KBM-7 (cell line): ENCODE measurements around the gene SERP2.

Experiments
- DNase-seq: peaks from one replicate; pipeline ENCODE4 v3.0.0-alpha.2; 2015
- in situ Hi-C: fragments of 300-500 bp; cut with MboI; formaldehyde crosslinking; loops from 2 replicates; pipeline ENCODE4 v1.14.3; 2020; ENCODE audit warnings: low sequenced_read_pairs, low pct_unique_long_range_greater_than_20kb, mixed read lengths

Gene SERP2

DNA sequence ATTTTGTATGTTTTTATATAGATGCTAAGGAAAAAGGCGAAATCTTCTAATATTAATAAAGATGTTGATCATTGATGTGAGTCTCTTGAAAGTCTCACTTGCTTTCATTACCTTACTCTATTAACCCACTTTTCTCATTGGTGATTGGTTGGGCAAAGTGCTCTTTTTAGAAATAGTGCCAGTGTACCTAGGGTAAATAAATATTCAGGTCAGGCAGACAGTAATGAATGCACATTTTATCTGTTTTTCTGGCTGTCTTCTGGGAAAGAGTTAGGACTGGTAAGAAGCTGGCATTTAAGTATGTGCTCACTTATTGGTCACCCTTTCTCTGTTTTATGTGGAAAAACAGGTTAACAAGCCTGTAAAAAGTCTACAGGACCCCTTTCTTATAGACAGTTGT is 11.2 kb downstream of the SERP2 start:
- in situ Hi-C loops: no loop called here
- no peak for DNase-seq

DNA sequence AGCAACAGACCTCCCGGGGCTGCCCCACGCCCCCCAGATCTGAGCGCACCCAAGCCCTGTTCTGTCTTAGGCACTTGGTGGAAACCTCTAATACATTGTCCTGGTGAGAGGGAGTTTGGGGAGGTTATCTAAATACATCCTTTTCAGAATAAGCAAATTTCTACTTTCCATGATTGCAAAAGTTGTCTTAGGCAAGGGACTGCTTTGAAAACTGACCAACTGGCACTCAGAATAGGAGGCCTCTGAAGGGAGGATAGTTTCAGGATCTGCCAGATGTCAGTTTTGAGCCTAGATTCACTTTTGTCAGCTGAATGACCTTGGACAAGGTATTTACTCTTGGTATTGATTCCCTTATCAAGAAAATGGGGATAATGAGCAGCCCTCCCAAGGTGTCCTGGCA is 11.8 kb downstream of the SERP2 start:
- in situ Hi-C loops: no loop called here
- no peak for DNase-seq

DNA sequence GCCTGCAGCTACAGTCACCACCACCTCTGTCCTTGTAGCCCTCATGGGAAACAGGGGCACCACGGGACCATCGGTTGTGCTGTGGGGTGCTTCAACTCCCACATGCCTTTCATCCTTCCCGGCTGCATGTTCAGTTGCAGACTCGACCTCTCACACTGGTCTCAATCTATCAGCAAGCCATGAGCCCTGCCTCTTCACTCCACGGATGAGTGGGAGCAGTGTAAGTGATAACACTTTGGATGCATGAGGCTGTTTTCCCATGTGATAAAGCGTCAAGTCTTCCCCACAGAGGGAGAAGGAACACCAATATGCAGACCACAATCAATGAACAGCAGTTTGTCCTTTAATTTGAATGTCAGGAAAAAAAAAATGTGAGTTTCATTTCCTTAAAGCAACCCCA is 12.2 kb downstream of the SERP2 start:
- in situ Hi-C loops: no loop called here
- DNase-seq: no peak

DNA sequence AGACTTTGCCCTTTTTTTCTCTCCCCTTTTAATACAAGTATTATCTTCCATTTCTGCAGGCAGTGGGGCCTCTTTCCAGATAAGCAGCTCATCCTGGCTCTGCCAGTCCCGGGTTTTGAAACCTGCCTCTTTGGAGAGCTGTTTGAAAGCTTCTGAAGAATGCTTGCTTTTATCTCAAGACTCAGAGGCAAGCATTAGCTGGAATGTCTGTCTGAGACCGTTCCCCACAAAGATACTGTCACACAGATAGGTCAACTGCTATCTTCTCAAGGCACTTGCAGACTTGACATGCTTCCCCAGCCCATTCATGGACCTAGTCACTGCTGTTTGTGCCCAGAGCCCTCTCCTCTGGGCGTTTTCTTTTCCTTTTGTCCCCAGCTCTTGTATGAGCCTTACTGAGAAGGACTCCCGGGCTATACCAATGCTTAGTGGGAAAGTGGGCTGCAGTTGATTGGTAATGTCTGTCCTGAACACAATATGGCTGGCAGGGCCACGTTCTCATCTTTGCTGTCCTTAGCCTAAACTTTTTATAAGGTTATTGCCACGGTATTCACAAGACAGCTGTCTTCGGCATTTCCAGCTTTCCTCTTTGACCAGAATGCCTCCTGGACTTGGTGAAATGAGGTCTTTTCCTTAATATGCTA is 13.4 kb downstream of the SERP2 start:
- no peak for DNase-seq
- in situ Hi-C loops: no loop called here

DNA sequence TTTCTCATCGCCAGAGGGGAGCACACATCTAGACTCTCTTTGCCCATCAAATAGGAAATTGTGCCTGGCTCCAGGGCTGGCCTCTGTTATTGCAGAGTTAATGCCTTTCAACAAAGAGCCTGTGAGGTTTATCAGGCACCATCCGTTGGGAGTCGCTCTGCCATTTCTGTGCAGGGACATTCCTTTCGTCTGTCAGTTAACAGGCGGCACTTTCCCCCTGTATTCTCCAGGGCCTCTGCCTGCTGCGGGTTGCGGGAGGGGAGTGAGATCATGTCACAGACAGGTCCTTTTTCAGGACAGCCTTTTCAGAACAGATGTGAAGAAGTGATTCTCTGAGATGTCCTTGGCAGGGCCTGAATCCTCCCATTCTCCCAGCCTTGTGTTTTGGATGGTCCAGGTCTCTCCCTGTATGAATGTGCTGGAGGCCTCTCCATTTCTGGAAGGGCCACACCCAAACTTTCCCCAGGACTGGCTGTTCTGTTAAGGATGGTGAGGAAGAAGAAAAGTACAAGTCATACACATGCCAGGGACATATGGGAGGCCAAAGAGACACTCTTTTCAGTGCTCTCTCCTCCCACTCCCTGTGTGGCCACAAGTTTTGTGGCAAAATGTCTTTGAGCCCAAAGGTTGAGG is 14.9 kb downstream of the SERP2 start:
- no peak for DNase-seq
- in situ Hi-C loops: no loop called here

DNA sequence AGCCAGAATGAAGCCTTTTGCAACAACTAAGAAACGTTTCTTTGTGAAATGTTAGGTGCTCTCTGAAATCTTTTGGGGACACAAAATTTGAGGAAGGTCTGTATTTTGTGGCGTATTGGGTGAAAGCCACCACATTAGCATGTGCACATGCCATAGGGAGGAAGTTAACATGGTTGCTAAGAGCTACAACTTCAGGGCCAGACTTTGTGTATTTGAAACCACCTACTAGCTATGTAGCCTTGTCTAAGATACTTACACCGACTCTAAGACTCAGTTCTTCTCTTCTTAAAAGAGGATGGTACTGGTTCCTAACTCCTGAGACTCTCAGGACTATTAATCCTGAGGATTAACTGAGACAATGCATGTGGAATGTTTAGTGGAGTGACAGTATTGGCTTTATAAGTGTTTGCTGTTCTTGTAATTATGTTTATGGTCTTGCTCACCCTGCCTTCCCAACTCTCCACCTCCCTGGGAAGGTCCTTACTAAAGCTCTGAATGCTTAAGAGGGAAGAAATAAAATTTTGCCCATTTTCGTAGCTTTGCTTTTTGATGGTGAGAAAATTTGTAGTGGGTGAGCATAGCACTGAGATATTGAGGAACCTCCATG is 15.5 kb downstream of the SERP2 start:
- no peak for DNase-seq
- in situ Hi-C loops: no loop called here

DNA sequence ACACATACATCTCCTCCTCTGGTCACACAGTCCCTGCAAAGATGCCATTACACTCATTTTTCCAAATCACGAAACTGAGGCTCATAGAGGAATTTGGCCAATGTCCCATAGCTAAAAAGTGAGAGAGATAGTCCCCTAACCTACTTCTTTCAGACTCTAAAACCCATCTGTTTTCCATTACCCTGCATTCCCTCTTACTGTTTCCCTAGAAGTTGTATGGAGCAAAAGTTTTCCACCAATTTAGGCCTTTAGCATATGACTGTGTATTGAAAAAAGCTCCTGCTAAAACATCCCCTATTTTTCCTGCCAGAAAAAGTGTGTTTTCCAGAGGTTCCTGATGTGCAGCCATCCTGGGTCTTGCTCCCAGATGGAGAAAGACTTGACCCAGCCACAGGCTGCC is 16.3 kb downstream of the SERP2 start:
- DNase-seq: no peak
- in situ Hi-C loops: no loop called here

DNA sequence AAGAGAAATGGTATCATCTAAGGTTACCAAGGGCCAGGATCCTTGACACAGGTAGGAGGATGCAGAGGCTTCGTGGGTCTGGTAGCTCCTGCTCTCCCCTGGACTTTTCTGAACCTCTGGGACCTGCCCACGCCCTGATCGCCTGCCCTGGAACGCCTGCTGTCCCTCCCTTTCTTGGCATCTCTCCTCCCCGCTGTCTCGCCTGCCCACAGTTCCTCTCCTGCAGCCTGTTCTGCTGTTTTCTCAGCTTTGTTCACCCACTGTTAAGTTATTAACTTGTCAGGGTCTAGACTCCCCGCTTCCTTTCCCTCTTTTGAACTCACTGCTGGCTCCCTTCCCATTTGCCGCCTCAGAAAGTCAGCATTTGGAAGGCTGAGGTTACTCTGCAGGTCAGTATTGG is 19.8 kb downstream of the SERP2 start:
- in situ Hi-C loops: no loop called here
- DNase-seq: peak; percentile 63

DNA sequence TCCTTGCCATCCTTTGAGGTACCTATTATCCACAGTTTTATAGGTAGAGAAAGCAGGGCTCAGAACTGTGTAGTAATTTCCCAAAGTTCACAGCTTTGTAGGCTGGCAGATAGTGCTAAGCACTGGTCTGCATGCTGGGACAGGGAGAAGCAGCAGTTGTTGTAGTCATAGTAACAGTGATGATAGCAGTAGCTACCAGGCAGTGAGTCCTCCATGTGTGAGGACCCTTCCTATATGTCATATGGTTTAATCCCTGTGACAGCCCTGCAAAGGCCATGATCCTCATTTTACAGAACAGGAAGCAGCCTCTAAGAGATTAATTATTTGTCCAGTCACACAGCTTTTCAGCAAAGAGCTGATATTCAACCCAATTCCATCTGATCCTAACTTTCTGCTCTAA is 21.0 kb downstream of the SERP2 start:
- in situ Hi-C loops: no loop called here
- DNase-seq: no peak

DNA sequence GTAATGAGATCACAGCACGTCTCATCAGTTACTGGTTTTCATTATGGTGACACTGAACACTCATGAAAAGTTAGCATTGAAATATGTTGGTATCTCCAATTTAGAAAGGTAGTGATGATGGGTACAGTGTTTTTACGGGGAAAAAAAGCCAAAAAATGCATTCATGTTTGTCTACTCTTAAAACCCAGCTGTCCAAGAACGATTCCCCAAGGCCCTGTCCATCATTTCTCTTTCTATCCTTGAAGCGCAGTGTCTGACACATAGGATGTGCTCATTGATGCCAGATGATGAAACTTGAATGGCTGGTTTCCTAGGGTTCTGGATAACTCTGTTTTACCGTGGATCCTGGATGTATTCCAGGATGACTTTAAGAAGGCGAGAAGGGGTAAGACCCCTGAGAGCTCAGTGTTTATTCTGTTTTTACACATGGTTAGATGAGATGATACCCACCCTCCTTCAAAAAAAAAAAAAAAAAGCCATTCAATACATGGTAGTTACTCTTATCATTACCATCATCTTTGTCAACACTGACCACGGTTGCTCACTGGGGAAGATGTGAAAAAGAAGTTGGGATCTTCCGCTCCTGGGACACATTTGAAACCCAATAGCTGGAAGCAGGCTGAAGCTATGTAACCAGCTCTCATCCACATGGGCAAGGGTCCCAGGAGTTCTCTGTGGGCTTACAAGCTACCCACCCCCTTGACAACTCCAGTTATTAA is 22.5 kb downstream of the SERP2 start:
- DNase-seq: no peak
- in situ Hi-C loops: no loop called here

DNA sequence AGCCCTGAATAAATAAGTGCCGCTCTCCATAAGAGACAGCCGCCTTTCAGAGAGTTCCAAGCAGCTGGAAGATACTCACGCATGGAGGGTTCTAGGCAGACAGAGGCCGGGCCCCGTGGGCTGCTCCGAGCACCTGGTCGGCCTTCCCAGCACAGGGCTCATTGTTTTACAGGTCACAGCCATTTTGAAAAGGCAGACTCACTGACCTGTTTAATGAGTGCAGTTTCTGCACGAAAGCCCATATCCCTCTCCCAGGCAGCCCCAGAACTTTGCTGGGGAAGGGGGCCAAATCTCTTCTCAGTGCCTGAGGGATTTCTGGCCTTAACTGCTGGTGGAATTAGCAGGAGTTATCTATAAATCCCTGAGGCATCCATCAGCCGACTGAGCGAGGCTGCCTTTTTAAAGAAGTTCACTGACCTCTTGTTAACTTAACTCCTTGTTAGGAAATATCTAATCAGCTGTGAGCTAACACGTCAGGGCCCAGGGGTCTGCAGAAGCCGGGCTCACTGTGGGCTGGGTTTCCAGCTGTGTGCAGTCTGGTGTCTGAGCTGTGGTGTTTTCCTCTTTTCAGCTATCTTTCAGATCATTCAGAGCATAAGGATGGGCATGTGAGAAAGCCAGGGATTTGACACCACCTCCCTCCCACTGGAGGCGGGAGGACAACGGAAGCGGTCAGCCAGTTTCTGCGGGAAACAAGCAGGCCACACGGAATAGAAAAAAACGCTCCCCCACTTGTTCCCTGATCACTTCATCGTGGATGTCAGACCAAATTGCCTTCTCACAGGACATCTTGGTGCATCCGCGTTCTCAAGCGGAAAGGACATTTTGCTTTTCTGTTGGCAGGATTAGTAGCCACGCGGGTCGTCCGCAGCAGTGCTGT is 23.3 kb downstream of the SERP2 start:
- in situ Hi-C loops: no loop called here
- no peak for DNase-seq

DNA sequence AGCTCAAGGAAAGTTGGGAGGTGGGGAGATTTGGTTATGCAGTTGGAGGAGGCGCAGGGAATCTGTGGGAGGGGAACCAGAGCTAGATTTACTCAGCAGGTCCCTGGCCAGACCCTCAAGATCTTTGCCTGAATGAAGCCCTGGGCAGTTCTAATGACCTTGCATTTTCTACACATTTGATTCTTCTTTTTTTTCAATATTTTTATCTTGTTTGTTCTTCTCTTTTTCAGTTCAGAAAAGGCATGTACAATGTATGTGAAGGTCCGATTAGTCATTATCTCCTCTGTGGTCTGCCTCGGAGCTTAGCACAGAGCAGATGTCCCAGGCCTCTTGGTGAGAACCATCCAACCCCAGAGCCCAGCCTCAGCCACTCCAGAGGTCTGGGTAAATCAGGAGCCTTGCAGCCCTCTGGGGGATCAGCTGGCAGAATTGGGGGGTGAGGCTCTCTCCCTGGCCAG is 24.2 kb downstream of the SERP2 start:
- in situ Hi-C loops: no loop called here

DNA sequence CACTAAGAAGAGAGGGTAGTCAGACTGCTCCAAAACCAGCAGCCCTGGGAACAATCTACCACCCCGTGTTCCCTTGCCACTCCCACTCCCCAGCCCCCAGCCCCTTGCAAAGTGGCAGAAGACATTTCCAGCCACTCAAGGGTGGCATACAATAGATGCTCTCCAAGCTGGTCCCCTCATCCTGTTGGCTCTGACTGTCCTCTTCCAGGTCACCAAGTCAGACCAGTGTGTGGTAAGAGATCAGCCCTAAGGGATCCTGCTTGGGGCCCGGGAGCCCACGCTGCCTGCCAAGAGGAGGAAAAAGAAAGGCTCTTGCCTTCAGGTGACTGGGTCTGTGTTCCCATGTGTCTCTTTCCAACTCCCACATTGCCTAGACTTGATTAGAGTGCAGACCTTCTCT is 25.0 kb downstream of the SERP2 start:
- DNase-seq: no peak
- in situ Hi-C loops: no loop called here

More for the DNA sequence above, 24.2 kb downstream of the SERP2 start:
- no peak for DNase-seq

DNA sequence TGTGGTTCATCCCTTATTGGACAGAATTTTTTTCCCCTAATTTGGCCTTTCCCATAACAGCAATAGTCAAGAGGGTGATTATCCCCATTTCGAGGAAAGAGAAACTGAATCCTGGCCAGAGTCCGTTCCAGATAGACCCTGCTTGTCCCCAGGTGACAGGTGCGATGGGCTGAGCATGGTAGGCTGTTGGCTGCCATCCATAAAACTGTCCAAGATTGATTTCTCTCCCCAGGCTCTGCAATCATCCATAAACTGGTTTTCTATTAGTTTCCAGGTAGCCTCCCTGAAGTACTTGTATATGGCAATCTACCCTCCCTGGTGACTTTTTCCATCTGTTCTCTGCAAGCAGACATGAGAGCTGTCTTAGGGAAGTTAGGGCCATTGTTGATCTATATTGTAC is 25.4 kb downstream of the SERP2 start:
- DNase-seq: no peak
- in situ Hi-C loops: no loop called here

DNA sequence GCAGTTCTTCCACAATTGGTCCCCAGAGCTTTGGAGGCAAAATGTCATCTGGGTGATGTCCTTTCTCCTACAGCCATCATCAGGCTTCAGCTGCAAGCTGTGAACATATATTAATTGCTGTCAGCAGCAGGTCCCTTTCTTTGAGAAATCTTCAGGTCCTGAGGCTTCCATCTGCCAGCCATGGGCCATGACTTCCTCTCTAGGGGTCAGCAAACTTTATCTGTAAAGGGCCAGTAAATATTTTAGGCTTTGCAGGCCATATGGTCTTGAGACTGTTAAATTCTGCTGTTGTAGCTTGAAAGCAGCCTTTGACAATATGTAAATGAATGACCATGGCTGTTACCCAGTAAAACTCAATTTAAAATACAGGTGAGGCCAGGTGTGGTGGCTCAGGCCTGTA is 27.1 kb downstream of the SERP2 start:
- no peak for DNase-seq
- in situ Hi-C loops: no loop called here

DNA sequence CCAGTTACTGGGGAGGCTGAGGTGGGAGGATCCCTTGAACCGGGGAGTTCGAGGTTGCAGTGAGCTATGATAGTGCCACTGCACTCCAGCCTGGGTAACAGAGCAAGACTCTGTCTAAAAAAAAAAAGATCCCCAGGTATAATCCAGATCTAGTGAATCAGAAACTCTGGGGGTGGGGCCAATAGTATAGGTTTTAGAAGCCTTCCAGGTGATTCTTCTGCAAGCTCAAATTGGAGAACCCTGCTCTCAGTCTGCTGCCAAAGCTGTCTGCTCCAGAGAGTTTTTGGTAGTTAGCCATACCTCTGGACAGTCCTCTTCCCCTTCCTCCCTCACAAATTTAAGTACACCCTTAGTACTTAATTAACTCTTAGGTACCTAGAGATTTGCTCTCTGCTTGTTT is 28.0 kb downstream of the SERP2 start:
- in situ Hi-C loops: no loop called here
- DNase-seq: no peak

DNA sequence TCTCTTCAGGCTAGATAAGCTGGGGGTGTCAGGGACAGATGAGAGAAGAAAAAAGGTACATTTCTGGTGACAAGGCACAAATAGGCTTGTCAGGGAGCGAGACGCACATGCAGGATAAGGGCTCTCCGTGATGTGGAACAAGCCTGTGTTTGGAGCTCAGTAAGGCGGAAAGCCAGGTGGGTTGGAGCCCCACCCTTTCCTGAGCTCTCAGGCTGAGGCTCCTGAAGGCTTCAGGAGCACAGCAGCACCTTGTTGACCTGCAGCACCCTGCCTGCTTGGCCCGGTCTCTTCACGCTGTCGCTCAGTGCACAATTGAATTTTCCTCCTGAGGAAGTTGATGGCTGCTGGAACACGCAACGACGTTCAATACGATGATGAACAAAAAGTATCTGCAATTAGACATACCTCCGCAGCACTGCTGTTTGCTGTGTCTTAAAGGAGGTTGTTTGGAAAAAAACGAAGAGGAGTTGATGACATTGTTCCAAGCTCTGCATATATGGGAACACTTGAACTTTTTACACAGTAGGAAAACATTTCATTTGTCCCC is 29.3 kb downstream of the SERP2 start:
- in situ Hi-C loops: no loop called here
- DNase-seq: no peak

DNA sequence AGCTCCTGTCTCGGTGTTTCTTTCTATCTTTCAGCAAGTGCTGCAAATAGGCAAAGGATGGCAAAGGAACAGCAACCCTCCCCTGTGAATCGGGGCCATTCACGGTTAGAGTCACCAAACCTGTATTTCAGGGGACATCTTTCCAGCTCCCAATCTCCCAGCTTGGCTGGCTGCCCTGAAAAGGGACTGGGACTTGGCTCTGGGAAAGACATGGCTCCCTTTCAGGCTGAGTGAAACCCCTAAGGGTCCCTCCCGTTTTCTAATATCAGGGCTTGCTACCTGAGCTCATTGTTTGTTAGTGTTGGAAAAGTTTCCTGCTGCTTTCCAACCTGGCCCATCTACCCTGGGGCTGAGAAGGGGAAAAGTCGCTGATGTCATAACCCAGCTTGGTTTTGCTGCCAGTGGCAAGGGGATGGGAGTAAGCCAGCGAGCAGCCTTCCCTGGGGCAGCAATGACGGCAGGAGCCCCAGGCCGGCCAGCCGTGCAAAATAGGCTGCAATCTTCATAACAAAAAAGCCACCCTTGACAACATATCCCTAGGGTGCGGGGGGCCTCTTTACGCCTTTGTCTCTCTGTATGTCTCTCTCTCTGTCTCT is 29.9 kb downstream of the SERP2 start:
- no peak for DNase-seq
- in situ Hi-C loops: no loop called here
